Measurements from ENCODE around the gene NAGPA. TPM values are rescaled to one million over a fixed set of nuclear protein-coding genes. Genes with fewer than 3 reads are reported as not detected.
A peak's percentile ranks its signal among the peaks of the same experiment; 100 is the strongest.

Gene NAGPA
- total RNA-seq, 2 donors from 2014 or later, result 12.7 to 14.0 TPM

- Mint-ChIP-seq H3K4me3 (no peak overlapping the region), H3K4me1 (peaks cover 4% of the 10 kb centered on the region), H3K36me3 (ENCODE audit: low read depth) (no peaks in the 10 kb centered on the region), H3K27me3 (ENCODE audit: insufficient read depth) (peaks cover 6% of the 10 kb centered on the region), H3K27ac (peak overlapping the region; percentile 84), H3K9me3 (no peaks in the 10 kb centered on the region)
- Histone ChIP-seq H3K27ac (ENCODE audit: low read depth, low read length) (no peak overlapping the region), H3K36me3 (ENCODE audit: control insufficient read depth, insufficient read depth, low read length) (no peaks in the 10 kb centered on the region), H3K9ac (ENCODE audit: extremely low read depth, low read length, poor library complexity, severe bottlenecking) (no peak overlapping the region), H3K9me3 (ENCODE audit: control insufficient read depth, low read length) (no peaks in the 10 kb centered on the region), H3K27me3 (ENCODE audit: control insufficient read depth, insufficient read depth, low read length, poor library complexity, severe bottlenecking) (no peaks in the 10 kb centered on the region), H3K4me3 (ENCODE audit: low read length) (no peak overlapping the region), H3K4me1 (ENCODE audit: control insufficient read depth, insufficient read depth, low read length) (no peaks in the 10 kb centered on the region)
- peak; percentile 79 for TF ChIP-seq CTCF (conservative IDR thresholded peaks at IDR 0.05)
- peak; percentile 96 for DNase-seq
- WGBS, 2 experiments (ENCODE audit: insufficient coverage in 1 of 2, insufficient read length in 1 of 2), result 17 to 30% methylated on average over 2 to 7 of the region's 7 CpGs
Measured at GRCh38 chr16:5058476-5058875, 24.7 kb upstream of the NAGPA start.

GRCh38 chr16:5056352-5056751 lies 22.6 kb upstream of the NAGPA start:
- Mint-ChIP-seq H3K27me3 (ENCODE audit: insufficient read depth) (no peaks in the 10 kb centered on the region), H3K27ac (no peak overlapping the region), H3K36me3 (ENCODE audit: low read depth) (no peaks in the 10 kb centered on the region), H3K4me3 (no peak overlapping the region), H3K4me1 (peaks cover 2% of the 10 kb centered on the region), H3K9me3 (no peaks in the 10 kb centered on the region)
- H3K27ac ChIP-seq (ENCODE audit: low read depth, low read length), result no peak overlapping the region
- H3K27me3 ChIP-seq (ENCODE audit: control insufficient read depth, insufficient read depth, low read length, poor library complexity, severe bottlenecking), result no peaks in the 10 kb centered on the region
- no peaks in the 10 kb centered on the region for H3K9me3 ChIP-seq (ENCODE audit: control insufficient read depth, low read length)
- H3K36me3 ChIP-seq (ENCODE audit: control insufficient read depth, insufficient read depth, low read length), result no peaks in the 10 kb centered on the region
- H3K4me1 ChIP-seq (ENCODE audit: control insufficient read depth, insufficient read depth, low read length), result no peaks in the 10 kb centered on the region
- 34% methylated on average over 11 of the region's 11 CpGs for WGBS, 2 experiments (ENCODE audit: insufficient coverage in 1 of 2, insufficient read length in 1 of 2)
- no peak overlapping the region for H3K9ac ChIP-seq (ENCODE audit: extremely low read depth, low read length, poor library complexity, severe bottlenecking)
- peak; percentile 86 for TF ChIP-seq CTCF (conservative IDR thresholded peaks at IDR 0.05)
- H3K4me3 ChIP-seq (ENCODE audit: low read length), result no peak overlapping the region
- DNase-seq, result peak; percentile 91

GRCh38 chr16:5054876-5055865 lies 21.4 kb upstream of the NAGPA start:
- H3K4me1 ChIP-seq (ENCODE audit: control insufficient read depth, insufficient read depth, low read length), result no peaks in the 10 kb centered on the region
- H3K36me3 Mint-ChIP-seq (ENCODE audit: low read depth), result no peaks in the 10 kb centered on the region
- H3K4me3 Mint-ChIP-seq, result no peak overlapping the region
- H3K27ac Mint-ChIP-seq, result no peak overlapping the region
- no peaks in the 10 kb centered on the region for H3K9me3 ChIP-seq (ENCODE audit: control insufficient read depth, low read length)
- H3K9me3 Mint-ChIP-seq, result no peaks in the 10 kb centered on the region
- no peak for DNase-seq
- peaks cover 4% of the 10 kb centered on the region for H3K27me3 Mint-ChIP-seq (ENCODE audit: insufficient read depth)
- H3K4me1 Mint-ChIP-seq, result peaks cover 2% of the 10 kb centered on the region
- H3K27ac ChIP-seq (ENCODE audit: low read depth, low read length), result no peak overlapping the region
- TF ChIP-seq CTCF (conservative IDR thresholded peaks at IDR 0.05), result no peak
- no peaks in the 10 kb centered on the region for H3K36me3 ChIP-seq (ENCODE audit: control insufficient read depth, insufficient read depth, low read length)
- 92 to 95% methylated on average over 6 to 16 of the region's 16 CpGs for WGBS, 2 experiments (ENCODE audit: insufficient coverage in 1 of 2, insufficient read length in 1 of 2)
- H3K4me3 ChIP-seq (ENCODE audit: low read length), result no peak overlapping the region
- H3K27me3 ChIP-seq (ENCODE audit: control insufficient read depth, insufficient read depth, low read length, poor library complexity, severe bottlenecking), result no peaks in the 10 kb centered on the region
- no peak overlapping the region for H3K9ac ChIP-seq (ENCODE audit: extremely low read depth, low read length, poor library complexity, severe bottlenecking)

Measured in endodermal cell (in vitro differentiated cells).